Astrocyte (in vitro differentiated cells and primary cell): Measurements from ENCODE around the gene EGR1. TPM values are rescaled to one million over a fixed set of nuclear protein-coding genes. Genes with fewer than 3 reads are reported as not detected.

Experiments
- DNase-seq: peaks from one replicate; pipeline ENCODE4 v3.0.0-alpha.2; 2010; ENCODE audit warnings: low read depth
- FAIRE-seq: peaks from 2 replicates; lab custom pipeline; 2011; peaks lifted over from hg19 to GRCh38; lab: Jason Lieb, UNC
- H2AFZ ChIP-seq: 2 replicates; pipeline ENCODE4 v1.6.0; 2012; ENCODE audit warnings: low read depth, low read length, inconsistent platforms
- H3K27ac ChIP-seq: 2 replicates; pipeline ENCODE4 v1.5.1; 2011; ENCODE audit warnings: low read depth, low read length, inconsistent platforms
- H3K27me3 ChIP-seq: 2 replicates; pipeline ENCODE4 v1.6.0; 2011; ENCODE audit warnings: low read length, inconsistent platforms; ENCODE audit not compliant: insufficient read depth
- H3K36me3 ChIP-seq: 2 replicates; pipeline ENCODE4 v1.5.1; 2011; ENCODE audit warnings: low read length, inconsistent platforms; ENCODE audit not compliant: insufficient read depth
- H3K4me1 ChIP-seq: 2 replicates; pipeline ENCODE4 v1.5.1; 2011; ENCODE audit warnings: low read length, inconsistent platforms; ENCODE audit not compliant: insufficient read depth
- H3K4me2 ChIP-seq: 2 replicates; pipeline ENCODE4 v1.6.0; 2012; ENCODE audit warnings: low read length, inconsistent platforms
- H3K4me3 ChIP-seq: 2 replicates; pipeline ENCODE4 v1.5.1; 2011; ENCODE audit warnings: low read depth, mild to moderate bottlenecking, low read length, inconsistent platforms; ENCODE audit not compliant: insufficient read depth
- H3K79me2 ChIP-seq: 2 replicates; pipeline ENCODE4 v1.6.0; 2012; ENCODE audit warnings: mild to moderate bottlenecking, low read length, inconsistent platforms; ENCODE audit not compliant: insufficient read depth
- H3K9ac ChIP-seq: 2 replicates; pipeline ENCODE4 v1.6.0; 2012; ENCODE audit warnings: mild to moderate bottlenecking, low read length, inconsistent platforms
- H3K9me3 ChIP-seq: 2 replicates; pipeline ENCODE4 v1.5.1; 2012; ENCODE audit warnings: low read depth, mild to moderate bottlenecking, low read length, inconsistent platforms; ENCODE audit not compliant: insufficient read depth
- H4K20me1 ChIP-seq: 2 replicates; pipeline ENCODE4 v1.6.0; 2012; ENCODE audit warnings: low read length, inconsistent platforms; ENCODE audit not compliant: insufficient read depth
- H3K27ac Mint-ChIP-seq: one replicate; pipeline ENCODE4 v1.8.0; 2021; ENCODE audit warnings: mild to moderate bottlenecking, mixed read lengths; ENCODE audit not compliant: unreplicated experiment
- H3K27me3 Mint-ChIP-seq: one replicate; pipeline ENCODE4 v1.8.0; 2021; ENCODE audit warnings: low read depth, mixed read lengths; ENCODE audit not compliant: unreplicated experiment
- H3K36me3 Mint-ChIP-seq: one replicate; pipeline ENCODE4 v1.8.0; 2021; ENCODE audit warnings: low read depth, mixed read lengths; ENCODE audit not compliant: unreplicated experiment
- H3K4me1 Mint-ChIP-seq: one replicate; pipeline ENCODE4 v1.8.0; 2021; ENCODE audit warnings: low read depth, mixed read lengths; ENCODE audit not compliant: unreplicated experiment
- H3K4me3 Mint-ChIP-seq: one replicate; pipeline ENCODE4 v1.8.0; 2021; ENCODE audit warnings: mild to moderate bottlenecking, moderate library complexity, mixed read lengths; ENCODE audit not compliant: unreplicated experiment
- H3K9me3 Mint-ChIP-seq: one replicate; pipeline ENCODE4 v1.8.0; 2021; ENCODE audit warnings: mild to moderate bottlenecking, mixed read lengths; ENCODE audit not compliant: unreplicated experiment
- CTCF ChIP-seq: IDR thresholded peaks from 2 replicates; pipeline ENCODE4 v1.5.1; 2011; ENCODE audit warnings: low read depth, mild to moderate bottlenecking, inconsistent platforms, low read length, moderate library complexity; ENCODE audit not compliant: insufficient read depth
- EZH2 ChIP-seq: IDR thresholded peaks from 2 replicates; pipeline ENCODE4 v1.6.1; 2012; ENCODE audit warnings: mild to moderate bottlenecking, low read length, inconsistent platforms; ENCODE audit not compliant: insufficient read depth
- total RNA-seq: library from RNA; stranded (reverse); gene quantifications from 2 replicates; pipeline ENCODE4 v1.2.1, GENCODE V29; 2021

EGR1 gene
- total RNA-seq, 1 donor from 2014 or later: 31.5 TPM

- Mint-ChIP-seq H3K27me3 (peaks cover 11% of the 10 kb centered on the region), H3K36me3 (peaks cover 26% of the 10 kb centered on the region), H3K27ac (peak overlapping the region; percentile 86), H3K9me3 (peaks cover 3% of the 10 kb centered on the region), H3K4me1 (peaks cover 5% of the 10 kb centered on the region), H3K4me3 (peak overlapping the region; percentile 85)
- Histone ChIP-seq H3K27ac (no peak overlapping the region), H3K27me3 (no peaks in the 10 kb centered on the region), H3K79me2 (peaks cover 31% of the 10 kb centered on the region), H3K9ac (peak overlapping the region; percentile 93), H3K4me1 (peaks cover 27% of the 10 kb centered on the region), H2AFZ (no peak overlapping the region), H3K4me3 (peak overlapping the region; percentile 94), H3K9me3 (no peaks in the 10 kb centered on the region), H3K36me3 (peaks cover 23% of the 10 kb centered on the region), H3K4me2 (peak overlapping the region; percentile 97), H4K20me1 (peaks cover 56% of the 10 kb centered on the region)
- FAIRE-seq: no peak
- DNase-seq: no peak
- no peak for TF ChIP-seq CTCF
- no peak for TF ChIP-seq EZH2
Observed at GRCh38 chr5:138467711-138468132, 2.4 kb downstream of the EGR1 start.

- peak overlapping the region; percentile 94 for H3K4me3 ChIP-seq
- TF ChIP-seq EZH2 (no peak), CTCF (no peak)
- Mint-ChIP-seq H3K27me3 (peaks cover 11% of the 10 kb centered on the region), H3K4me3 (peak overlapping the region; percentile 85), H3K36me3 (peaks cover 26% of the 10 kb centered on the region), H3K9me3 (peaks cover 3% of the 10 kb centered on the region), H3K4me1 (peaks cover 5% of the 10 kb centered on the region), H3K27ac (peak overlapping the region; percentile 86)
- no peak overlapping the region for H3K27ac ChIP-seq
- H3K79me2 ChIP-seq: peaks cover 31% of the 10 kb centered on the region
- DNase-seq: no peak
- H4K20me1 ChIP-seq: peaks cover 56% of the 10 kb centered on the region
- no peak overlapping the region for H2AFZ ChIP-seq
- H3K9ac ChIP-seq: peak overlapping the region; percentile 93
- H3K4me1 ChIP-seq: peaks cover 24% of the 10 kb centered on the region
- no peak for FAIRE-seq
- H3K36me3 ChIP-seq: peaks cover 23% of the 10 kb centered on the region
- H3K27me3 ChIP-seq: no peaks in the 10 kb centered on the region
- peak overlapping the region; percentile 97 for H3K4me2 ChIP-seq
- H3K9me3 ChIP-seq: no peaks in the 10 kb centered on the region
Observed at GRCh38 chr5:138468133-138468965, 3.1 kb downstream of the EGR1 start.
